Sigmoid colon (tissue), 4 donors: ENCODE results near the gene TRIM74.
"Not testable (repeated sequence)": the region's sequence is repeated elsewhere in the genome, so short reads cannot be mapped to it uniquely, and the experiment has no call there.

Source experiments
- POLR2A ChIP-seq, 2 donors: fragments of 450-650 bp; IDR thresholded peaks; one replicate each; pipeline ENCODE4 v1.6.1; 2016; ENCODE audit warnings: antibody characterized with exemption in 2 of 2, mild to moderate bottlenecking in 2 of 2, moderate library complexity in 2 of 2
- POLR2AphosphoS5 ChIP-seq, 4 donors: sonication (generic); formaldehyde crosslinking; IDR thresholded peaks; one replicate each; pipeline ENCODE4 v1.6.1; 2017; ENCODE audit warnings: antibody characterized with exemption in 4 of 4

DNA sequence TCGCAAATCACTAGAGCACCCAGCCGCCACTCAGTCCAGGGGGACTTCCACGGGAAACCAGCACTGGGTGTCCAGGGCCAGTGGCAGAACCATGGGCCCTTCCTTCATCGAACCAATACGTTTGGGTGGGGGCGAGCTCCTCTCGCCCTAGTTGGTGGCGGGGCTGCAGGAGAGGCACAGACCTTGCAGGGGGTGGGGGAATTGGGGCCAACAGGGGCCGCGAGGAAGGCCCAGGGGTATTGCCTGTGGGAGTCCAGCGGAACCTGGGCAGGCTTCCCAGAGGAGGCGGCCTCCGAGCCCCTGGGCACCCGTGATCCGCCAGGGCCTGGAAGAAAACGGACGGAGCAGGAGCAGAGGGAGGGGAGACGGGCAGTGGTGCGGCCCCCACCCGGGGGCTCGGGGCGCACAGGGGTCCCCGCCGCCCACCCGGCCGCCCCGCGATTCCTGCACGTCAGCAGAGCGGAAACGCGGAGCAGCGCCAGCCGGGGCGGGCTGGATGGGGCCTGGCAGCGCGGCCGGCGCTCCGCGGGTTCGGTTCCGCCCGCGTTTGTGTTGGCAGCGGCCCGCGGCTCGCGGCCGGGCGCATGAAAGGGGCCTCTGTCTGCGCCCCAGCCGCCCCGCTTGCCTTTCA lies 6.5 kb upstream of the TRIM74 start:
- TF ChIP-seq POLR2A, POLR2AphosphoS5 (IDR thresholded peaks at IDR 0.05): not testable (repeated sequence)
